B cell (primary cell): ENCODE measurements around the gene SOX13. TPM values are rescaled to one million over a fixed set of nuclear protein-coding genes. Genes with fewer than 3 reads are reported as not detected.

Experiments used
- ATAC-seq: fragments of 200-7000 bp; cut with Tn5 transposase; one replicate; pipeline ENCODE4 v1.10.0; 2021; ENCODE audit warnings: low read depth, mild to moderate bottlenecking, moderate number of reproducible peaks, moderate library complexity
- CTCF ChIA-PET: fragments of 350-600 bp; sonication (Branson Sonifier 250); formaldehyde crosslinking; loops from one replicate; lab custom pipeline; 2021; ENCODE audit warnings: antibody characterized with exemption, inconsistent platforms; lab: Charles Lee
- POLR2A ChIA-PET: fragments of 350-600 bp; sonication (Branson Sonifier 250); formaldehyde crosslinking; loops from one replicate; lab custom pipeline; 2021; ENCODE audit warnings: antibody characterized with exemption; lab: Charles Lee
- DNase-seq: peaks from one replicate; pipeline ENCODE4 v3.0.0; 2013
- H2AFZ ChIP-seq: 2 replicates; pipeline ENCODE4 v1.6.1; 2012; ENCODE audit warnings: mild to moderate bottlenecking, low read depth, low read length; ENCODE audit not compliant: insufficient read depth, poor library complexity, severe bottlenecking
- H3K27ac ChIP-seq, 2 donors: 1 replicate in 1 of 2; 2 replicates in 1 of 2; pipeline ENCODE4 v1.5.1; 2012 to 2013; ENCODE audit warnings: low read length in 2 of 2, mild to moderate bottlenecking in 2 of 2, moderate library complexity in 1 of 2
- H3K27me3 ChIP-seq, 4 experiments: fragments of 200-600 bp in 1 of 4; sonication (generic) in 1 of 4; replicated peaks in 1 of 4; 1 replicate in 2 of 4; 2 replicates in 2 of 4; pipeline versions ENCODE4 v1.6.1 to v1.7.0; 2013 to 2016; ENCODE audit warnings: low read length in 3 of 4, mild to moderate bottlenecking in 2 of 4, mixed read lengths in 1 of 4, moderate library complexity in 1 of 4; ENCODE audit not compliant: insufficient read depth in 4 of 4, control insufficient read depth in 3 of 4; ENCODE audit errors: control extremely low read depth in 1 of 4
- H3K36me3 ChIP-seq, 2 experiments: replicated peaks in 1 of 2; 1 replicate in 1 of 2; 2 replicates in 1 of 2; pipeline versions ENCODE4 v1.6.1 to v1.7.1; 2013; ENCODE audit warnings: low read length in 1 of 2; ENCODE audit not compliant: insufficient read depth in 2 of 2, control insufficient read depth in 1 of 2; ENCODE audit errors: control extremely low read depth in 1 of 2, extremely low read depth in 1 of 2
- H3K4me1 ChIP-seq, 2 donors: fragments of 200-600 bp in 1 of 2; sonication (generic) in 1 of 2; 1 replicate in 1 of 2; 2 replicates in 1 of 2; pipeline versions ENCODE4 v1.5.1 to v1.6.1; 2013 to 2017; ENCODE audit warnings: low read length in 2 of 2; ENCODE audit not compliant: control insufficient read depth in 2 of 2, insufficient read depth in 2 of 2
- H3K4me2 ChIP-seq: replicated peaks from 2 replicates; pipeline ENCODE3; 2012; ENCODE audit warnings: mild to moderate bottlenecking, low read depth, low read length; ENCODE audit not compliant: poor library complexity, severe bottlenecking
- H3K4me3 ChIP-seq, 5 experiments: fragments of 200-600 bp in 1 of 5; sonication (generic) in 1 of 5; 1 replicate in 3 of 5; 2 replicates in 2 of 5; pipeline versions ENCODE4 v1.5.1 to v1.7.0; 2011 to 2016; ENCODE audit warnings: low read length in 4 of 5, mild to moderate bottlenecking in 4 of 5, low read depth in 2 of 5, control low read depth in 1 of 5, moderate library complexity in 1 of 5; ENCODE audit not compliant: insufficient read depth in 1 of 5; ENCODE audit errors: control extremely low read depth in 1 of 5, extremely low read depth in 1 of 5
- H3K79me2 ChIP-seq: fragments of 200-600 bp; sonication (generic); one replicate; pipeline ENCODE4 v1.6.0; 2016; ENCODE audit warnings: low read length; ENCODE audit not compliant: control insufficient read depth, insufficient read depth
- H3K9ac ChIP-seq: fragments of 200-600 bp; sonication (generic); 2 replicates; pipeline ENCODE4 v1.6.1; 2017; ENCODE audit warnings: mild to moderate bottlenecking, low read length, moderate library complexity
- H3K9me3 ChIP-seq, 3 donors: one replicate each; pipeline versions ENCODE4 v1.6.1 to v1.7.1; 2013; ENCODE audit warnings: low read length in 2 of 3; ENCODE audit not compliant: control insufficient read depth in 2 of 3, insufficient read depth in 1 of 3; ENCODE audit errors: control extremely low read depth in 1 of 3
- H4K20me1 ChIP-seq: 2 replicates; pipeline ENCODE4 v1.6.0; 2012; ENCODE audit warnings: mild to moderate bottlenecking, low read length; ENCODE audit not compliant: insufficient read depth, control insufficient read depth, poor library complexity, severe bottlenecking
- H3K27ac Mint-ChIP-seq: one replicate; pipeline ENCODE4 v1.8.0; 2021; ENCODE audit warnings: mixed read lengths
- H3K27me3 Mint-ChIP-seq: one replicate; pipeline ENCODE4 v1.8.0; 2021; ENCODE audit warnings: mixed read lengths
- H3K4me1 Mint-ChIP-seq: one replicate; pipeline ENCODE4 v1.8.0; 2021; ENCODE audit warnings: mixed read lengths
- H3K4me3 Mint-ChIP-seq: one replicate; pipeline ENCODE4 v1.8.0; 2021; ENCODE audit warnings: mixed read lengths
- H3K9me3 Mint-ChIP-seq: one replicate; pipeline ENCODE4 v1.8.0; 2022; ENCODE audit warnings: mixed read lengths; ENCODE audit not compliant: insufficient read depth
- EZH2 ChIP-seq: IDR thresholded peaks from 2 replicates; pipeline ENCODE4 v1.6.1; 2012; ENCODE audit warnings: borderline replicate concordance, low read depth, mild to moderate bottlenecking, moderate library complexity, low read length; ENCODE audit not compliant: insufficient read depth, poor library complexity, severe bottlenecking
- WGBS: methylation state at CpG from one replicate; pipeline ENCODE4 v1.1.5; 2013; ENCODE audit warnings: missing lambda C conversion rate; ENCODE audit not compliant: insufficient coverage; 5-methylcytosine and 5-hydroxymethylcytosine counted together
- intact Hi-C: fragments of 100-400 bp; cut with micrococcal nuclease; formaldehyde crosslinking; loops from one replicate; pipeline ENCODE4 v1.10.0; 2022
- polyA plus RNA-seq: library from polyadenylated mRNA; depleted of rRNA; stranded (reverse); fragments of >200 nt; gene quantifications from 2 replicates; pipeline ENCODE4 v1.2.3, GENCODE V29; 2012
- total RNA-seq, 2 donors: library from RNA; stranded (reverse); fragments of 120-200 nt in 1 of 2; gene quantifications; 1 replicate in 1 of 2; 2 replicates in 1 of 2; pipeline versions ENCODE4 v1.2.3 to v1.2.4, GENCODE V29; 2013 to 2022
- TF ChIP-seq, protein P1 (sequence below): fragments of 200-600 bp; IDR thresholded peaks from one replicate; pipeline ENCODE4 v1.8.0; 2022; ENCODE audit warnings: antibody characterized with exemption, mild to moderate bottlenecking

Gene SOX13
- total and polyA plus RNA-seq, 2 donors (not counting 1 experiment from before 2014, with no cell fraction given), result 0.15 to 1.3 TPM

DNA sequence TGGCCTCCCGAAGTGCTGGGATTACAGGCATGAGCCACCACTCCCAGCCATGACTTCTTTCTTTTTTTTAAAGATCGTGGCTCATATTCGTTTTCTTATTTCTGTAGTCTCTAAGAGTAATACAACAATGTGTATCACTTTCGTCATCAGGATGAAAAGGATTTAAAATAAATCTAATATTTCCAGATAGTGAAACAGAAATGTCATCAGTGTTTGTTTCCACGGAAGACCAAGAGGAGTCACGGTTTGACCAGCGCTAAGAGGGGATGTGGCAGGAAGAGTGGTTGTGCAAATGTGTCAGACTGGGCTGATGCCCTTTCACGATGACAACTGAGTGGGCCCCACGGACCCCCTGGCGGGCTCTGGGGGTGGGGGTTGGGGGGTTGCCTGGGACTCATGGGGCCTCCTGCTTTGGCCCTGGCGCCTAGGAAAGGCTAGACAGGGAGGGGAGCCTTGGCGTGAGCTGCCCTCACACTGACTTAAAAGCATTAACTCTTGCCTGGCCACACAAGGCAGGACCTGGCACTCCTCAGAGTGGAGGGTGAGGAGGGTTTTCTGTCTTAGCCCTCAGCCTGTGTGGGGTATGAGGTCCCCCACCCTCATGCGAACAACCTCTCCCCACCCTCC lies 8.4 kb downstream of the SOX13 start:
- intact Hi-C loops, result no loop called here
- 63% methylated on average over 4 of the region's 13 CpGs for WGBS
- Histone ChIP-seq H3K9ac (no peak overlapping the region), H3K4me3 (no peak overlapping the region), H3K27me3 (peaks cover 0 to 12% (median 2%) of the 10 kb centered on the region in 4 experiments), H3K27ac (no peak overlapping the region), H2AFZ (no peak overlapping the region), H3K36me3 (no peaks in the 10 kb centered on the region), H3K4me2 (no peak overlapping the region), H3K9me3 (no peaks in the 10 kb centered on the region), H3K4me1 (no peaks in the 10 kb centered on the region), H3K79me2 (no peaks in the 10 kb centered on the region), H4K20me1 (no peaks in the 10 kb centered on the region)
- no peaks in the 10 kb centered on the region for H3K9me3 Mint-ChIP-seq
- CTCF ChIA-PET, result no interaction called here
- TF ChIP-seq, protein P1, sequence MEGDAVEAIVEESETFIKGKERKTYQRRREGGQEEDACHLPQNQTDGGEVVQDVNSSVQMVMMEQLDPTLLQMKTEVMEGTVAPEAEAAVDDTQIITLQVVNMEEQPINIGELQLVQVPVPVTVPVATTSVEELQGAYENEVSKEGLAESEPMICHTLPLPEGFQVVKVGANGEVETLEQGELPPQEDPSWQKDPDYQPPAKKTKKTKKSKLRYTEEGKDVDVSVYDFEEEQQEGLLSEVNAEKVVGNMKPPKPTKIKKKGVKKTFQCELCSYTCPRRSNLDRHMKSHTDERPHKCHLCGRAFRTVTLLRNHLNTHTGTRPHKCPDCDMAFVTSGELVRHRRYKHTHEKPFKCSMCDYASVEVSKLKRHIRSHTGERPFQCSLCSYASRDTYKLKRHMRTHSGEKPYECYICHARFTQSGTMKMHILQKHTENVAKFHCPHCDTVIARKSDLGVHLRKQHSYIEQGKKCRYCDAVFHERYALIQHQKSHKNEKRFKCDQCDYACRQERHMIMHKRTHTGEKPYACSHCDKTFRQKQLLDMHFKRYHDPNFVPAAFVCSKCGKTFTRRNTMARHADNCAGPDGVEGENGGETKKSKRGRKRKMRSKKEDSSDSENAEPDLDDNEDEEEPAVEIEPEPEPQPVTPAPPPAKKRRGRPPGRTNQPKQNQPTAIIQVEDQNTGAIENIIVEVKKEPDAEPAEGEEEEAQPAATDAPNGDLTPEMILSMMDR, result no peak
- no peak for TF ChIP-seq EZH2
- ATAC-seq (no peak), DNase-seq (no peak)
- POLR2A ChIA-PET, result no interaction called here
- no peak overlapping the region for H3K4me3 Mint-ChIP-seq
- H3K27ac Mint-ChIP-seq, result no peak overlapping the region
- H3K4me1 Mint-ChIP-seq, result no peaks in the 10 kb centered on the region
- peaks cover 35% of the 10 kb centered on the region for H3K27me3 Mint-ChIP-seq

DNA sequence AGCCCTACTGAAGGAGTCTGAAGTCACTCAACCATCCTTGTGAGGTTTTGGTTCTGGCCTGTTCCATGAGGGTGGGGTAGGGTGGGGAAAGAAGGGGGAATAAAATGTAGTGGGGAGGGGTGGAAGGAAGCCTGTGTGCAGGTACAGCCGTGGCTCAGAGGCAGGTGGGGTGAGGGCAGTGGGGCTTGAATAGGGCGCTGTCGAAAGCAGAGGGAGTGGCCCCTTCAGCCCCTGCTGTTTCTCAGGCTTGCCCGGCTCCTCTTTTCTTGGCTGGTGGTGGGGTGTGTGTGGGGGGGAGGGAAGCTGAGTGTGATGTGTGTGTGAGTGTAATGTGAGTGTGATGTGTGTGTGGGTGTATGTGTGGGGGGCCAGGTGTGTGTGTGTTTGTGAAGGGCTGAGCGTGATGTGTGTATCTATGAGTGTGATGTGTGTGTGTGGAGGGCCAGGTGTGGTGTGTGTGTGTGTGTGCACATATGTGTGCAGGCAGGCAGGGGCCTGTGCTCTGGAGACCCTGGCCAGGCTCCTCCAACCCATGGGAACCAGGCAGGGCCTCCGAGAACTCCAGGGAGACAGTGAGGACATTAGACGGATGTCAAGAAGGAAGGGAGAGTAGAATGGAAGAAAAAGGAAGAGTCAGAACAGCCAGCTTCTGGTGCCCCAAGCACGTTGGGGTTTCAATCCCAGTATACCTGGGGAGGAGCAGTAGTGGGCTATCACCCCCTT lies 9.0 kb downstream of the SOX13 start:
- TF ChIP-seq, protein P1, result no peak
- TF ChIP-seq EZH2, result no peak
- Histone ChIP-seq H3K4me1 (no peaks in the 10 kb centered on the region), H3K27me3 (peaks cover 0 to 6% (median 2%) of the 10 kb centered on the region in 4 experiments), H2AFZ (no peak overlapping the region), H4K20me1 (no peaks in the 10 kb centered on the region), H3K4me2 (no peak overlapping the region), H3K27ac (no peak overlapping the region), H3K36me3 (no peaks in the 10 kb centered on the region), H3K79me2 (no peaks in the 10 kb centered on the region), H3K4me3 (no peak overlapping the region), H3K9ac (no peak overlapping the region), H3K9me3 (no peaks in the 10 kb centered on the region)
- no peak for DNase-seq
- 87% methylated on average over 7 of the region's 8 CpGs for WGBS
- POLR2A ChIA-PET, result no interaction called here
- Mint-ChIP-seq H3K4me1 (no peaks in the 10 kb centered on the region), H3K27ac (no peak overlapping the region), H3K9me3 (no peaks in the 10 kb centered on the region), H3K27me3 (peaks cover 30% of the 10 kb centered on the region), H3K4me3 (no peak overlapping the region)
- intact Hi-C loops, result no loop called here
- ATAC-seq, result no peak
- CTCF ChIA-PET, result no interaction called here
